ENCODE data around the gene EMP2. TPM values are rescaled to one million over a fixed set of nuclear protein-coding genes. Genes with fewer than 3 reads are reported as not detected.

Gene EMP2
- polyA plus RNA-seq, 4 donors = 2.2 to 46.9 (median 8.6) TPM

DNA sequence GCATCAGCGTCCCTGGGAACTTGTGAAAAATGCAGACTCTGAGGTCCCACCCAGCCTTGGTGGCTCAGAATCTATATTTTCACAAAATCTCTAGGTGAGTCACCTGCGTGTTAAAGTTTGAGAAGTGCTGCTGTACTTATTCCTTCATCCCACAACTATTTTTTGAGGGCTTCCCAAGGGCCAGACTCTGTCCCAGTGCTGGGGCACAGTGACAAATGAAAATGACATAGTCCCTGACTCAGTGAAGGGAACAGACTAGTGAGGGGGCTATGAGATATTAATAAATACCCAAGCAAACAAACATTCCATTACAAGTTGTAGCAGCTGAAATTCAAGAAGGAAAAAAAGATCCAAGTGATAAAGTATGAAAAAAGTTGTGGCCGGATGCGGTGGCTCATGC, 9.9 kb upstream of the EMP2 start:
- DNase-seq (no peak), FAIRE-seq (no peak)
- 80 to 86% (median 82%) methylated on average over 4 of the region's 4 CpGs for WGBS, 3 donors
- Histone ChIP-seq H3K27ac (ENCODE audit: low read depth in 1 of 3, low read length in 2 of 3) (no peak overlapping the region), H3K4me3 (ENCODE audit: low read depth in 1 of 3, low read length in 3 of 3) (no peak overlapping the region), H3K27me3 (ENCODE audit: control insufficient read depth in 3 of 3, insufficient read depth in 3 of 3, low read length in 3 of 3) (no peaks in the 10 kb centered on the region), H3K9me3 (ENCODE audit: control insufficient read depth in 2 of 2, insufficient read depth in 1 of 2, low read depth in 1 of 2, low read length in 1 of 2) (no peaks in the 10 kb centered on the region), H3K4me1 (ENCODE audit: control insufficient read depth in 3 of 3, insufficient read depth in 2 of 3, low read depth in 1 of 3, low read length in 2 of 3) (no peaks in the 10 kb centered on the region), H3K36me3 (ENCODE audit: control insufficient read depth in 3 of 3, insufficient read depth in 2 of 3, low read depth in 1 of 3, low read length in 3 of 3) (no peaks in the 10 kb centered on the region)

DNA sequence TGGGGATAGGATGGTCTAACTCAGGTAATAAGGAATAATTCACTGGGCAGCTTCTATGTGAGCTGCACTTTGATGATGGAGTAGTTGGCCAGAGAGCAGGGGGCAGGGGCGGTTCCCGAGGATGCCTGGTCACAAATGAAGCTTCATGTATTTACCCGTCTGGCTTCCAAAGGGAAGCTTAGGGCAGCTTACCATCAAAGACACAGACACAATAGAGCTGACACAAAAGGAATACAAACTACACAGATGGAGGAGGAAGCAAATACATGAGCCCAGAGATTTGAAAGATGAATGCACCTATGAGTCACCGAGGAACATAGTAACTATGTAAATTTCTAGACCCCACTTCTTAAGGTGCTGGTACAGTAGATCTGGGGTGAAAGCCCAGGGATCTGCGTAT, 8.7 kb upstream of the EMP2 start:
- H3K27me3 ChIP-seq (ENCODE audit: control insufficient read depth in 3 of 3, insufficient read depth in 3 of 3, low read length in 3 of 3) = no peaks in the 10 kb centered on the region
- FAIRE-seq (no peak), DNase-seq (no peak)
- H3K9me3 ChIP-seq (ENCODE audit: control insufficient read depth in 2 of 2, insufficient read depth in 1 of 2, low read depth in 1 of 2, low read length in 1 of 2) = no peaks in the 10 kb centered on the region
- H3K4me3 ChIP-seq (ENCODE audit: low read depth in 1 of 3, low read length in 3 of 3) = no peak overlapping the region
- no peaks in the 10 kb centered on the region for H3K36me3 ChIP-seq (ENCODE audit: control insufficient read depth in 3 of 3, insufficient read depth in 2 of 3, low read depth in 1 of 3, low read length in 3 of 3)
- 69 to 76% (median 72%) methylated on average over 5 of the region's 5 CpGs for WGBS, 3 donors
- H3K4me1 ChIP-seq (ENCODE audit: control insufficient read depth in 3 of 3, insufficient read depth in 2 of 3, low read depth in 1 of 3, low read length in 2 of 3) = no peaks in the 10 kb centered on the region
- H3K27ac ChIP-seq (ENCODE audit: low read depth in 1 of 3, low read length in 2 of 3) = no peak overlapping the region

DNA sequence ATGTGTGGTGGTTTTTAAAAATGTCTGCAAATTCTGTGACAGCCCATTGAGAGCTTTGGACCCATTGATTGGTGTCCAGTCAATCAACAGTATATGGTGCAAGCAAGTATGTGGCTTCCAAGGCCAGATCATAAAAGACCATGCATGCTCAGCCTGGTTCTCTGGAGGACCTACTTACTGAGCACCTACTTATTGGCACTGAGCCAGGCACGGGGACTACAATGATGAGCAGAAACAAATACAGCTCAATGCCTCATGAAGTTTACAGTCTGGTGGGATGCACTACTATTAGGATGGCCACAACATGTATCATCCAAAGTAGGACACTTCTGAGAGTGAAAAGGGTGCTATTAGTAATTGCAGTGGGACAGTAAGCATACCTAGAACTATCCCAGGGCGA, 7.2 kb upstream of the EMP2 start:
- DNase-seq = no peak
- Histone ChIP-seq H3K36me3 (ENCODE audit: control insufficient read depth in 3 of 3, insufficient read depth in 2 of 3, low read depth in 1 of 3, low read length in 3 of 3) (no peaks in the 10 kb centered on the region), H3K27ac (ENCODE audit: low read depth in 1 of 3, low read length in 2 of 3) (no peak overlapping the region), H3K4me3 (ENCODE audit: low read depth in 1 of 3, low read length in 3 of 3) (no peak overlapping the region), H3K4me1 (ENCODE audit: control insufficient read depth in 3 of 3, insufficient read depth in 2 of 3, low read depth in 1 of 3, low read length in 2 of 3) (no peaks in the 10 kb centered on the region), H3K27me3 (ENCODE audit: control insufficient read depth in 3 of 3, insufficient read depth in 3 of 3, low read length in 3 of 3) (no peaks in the 10 kb centered on the region), H3K9me3 (ENCODE audit: control insufficient read depth in 2 of 2, insufficient read depth in 1 of 2, low read depth in 1 of 2, low read length in 1 of 2) (no peaks in the 10 kb centered on the region)
- 56 to 70% (median 65%) methylated on average over 2 of the region's 2 CpGs for WGBS, 3 donors
- no peak for FAIRE-seq

DNA sequence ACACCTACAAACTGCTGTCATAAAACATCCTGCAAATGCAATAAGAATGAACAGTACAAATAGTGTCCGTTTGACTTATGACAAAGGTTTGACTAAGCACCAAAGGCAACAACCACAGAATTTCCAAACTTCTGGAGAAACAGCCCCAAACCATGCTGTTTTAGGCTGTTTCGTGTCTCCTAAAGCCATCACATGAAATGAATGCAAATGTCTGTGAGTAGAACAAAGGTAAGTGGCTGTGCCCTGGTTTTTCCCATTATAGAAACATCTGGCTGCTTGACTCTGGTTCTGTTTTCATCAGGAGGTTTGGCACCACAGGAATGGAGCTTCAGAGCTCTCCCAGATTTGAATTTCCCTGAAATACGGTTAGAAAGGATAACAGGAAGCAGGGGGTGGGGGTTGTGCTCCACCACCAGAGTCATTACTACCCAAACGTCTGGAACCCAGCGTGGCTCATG, 4.6 kb upstream of the EMP2 start:
- 67 to 72% (median 72%) methylated on average over 5 of the region's 5 CpGs for WGBS, 3 donors
- Histone ChIP-seq H3K27me3 (ENCODE audit: control insufficient read depth in 3 of 3, insufficient read depth in 3 of 3, low read length in 3 of 3) (no peaks in the 10 kb centered on the region), H3K4me3 (ENCODE audit: low read depth in 1 of 3, low read length in 3 of 3) (no peak overlapping the region), H3K4me1 (ENCODE audit: control insufficient read depth in 3 of 3, insufficient read depth in 2 of 3, low read depth in 1 of 3, low read length in 2 of 3) (peaks cover 0 to 2% (median 0%) of the 10 kb centered on the region in 3 donors), H3K9me3 (ENCODE audit: control insufficient read depth in 2 of 2, insufficient read depth in 1 of 2, low read depth in 1 of 2, low read length in 1 of 2) (no peaks in the 10 kb centered on the region), H3K27ac (ENCODE audit: low read depth in 1 of 3, low read length in 2 of 3) (no peak overlapping the region), H3K36me3 (ENCODE audit: control insufficient read depth in 3 of 3, insufficient read depth in 2 of 3, low read depth in 1 of 3, low read length in 3 of 3) (no peaks in the 10 kb centered on the region)
- FAIRE-seq = no peak
- DNase-seq = no peak

DNA sequence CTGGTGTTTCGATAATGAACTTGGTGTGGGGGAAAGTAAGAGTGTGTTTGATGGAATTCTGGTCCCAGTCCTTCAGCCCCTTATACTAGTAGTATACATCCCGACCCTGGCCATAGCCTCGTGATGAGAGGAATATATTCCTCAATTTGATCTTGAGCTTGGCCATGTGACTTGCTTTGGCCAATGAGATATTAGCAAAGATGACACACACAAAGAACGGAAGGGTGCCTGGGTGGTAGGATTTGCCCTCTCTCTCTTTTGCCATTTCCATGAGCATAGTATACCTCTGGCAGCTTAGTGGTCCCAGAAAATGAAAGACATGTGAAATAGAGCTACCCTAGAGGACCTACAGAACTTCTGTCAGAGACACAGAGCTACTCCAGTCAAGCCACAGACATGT, 2.9 kb upstream of the EMP2 start:
- DNase-seq = no peak
- no peaks in the 10 kb centered on the region for H3K27me3 ChIP-seq (ENCODE audit: control insufficient read depth in 3 of 3, insufficient read depth in 3 of 3, low read length in 3 of 3)
- no peaks in the 10 kb centered on the region for H3K9me3 ChIP-seq (ENCODE audit: control insufficient read depth in 2 of 2, insufficient read depth in 1 of 2, low read depth in 1 of 2, low read length in 1 of 2)
- H3K36me3 ChIP-seq (ENCODE audit: control insufficient read depth in 3 of 3, insufficient read depth in 2 of 3, low read depth in 1 of 3, low read length in 3 of 3) = peaks cover 0 to 2% (median 0%) of the 10 kb centered on the region in 3 donors
- H3K27ac ChIP-seq (ENCODE audit: low read depth in 1 of 3, low read length in 2 of 3) = no peak overlapping the region
- no peak overlapping the region for H3K4me3 ChIP-seq (ENCODE audit: low read depth in 1 of 3, low read length in 3 of 3)
- WGBS, 3 donors = 85 to 90% (median 87%) methylated on average over 4 of the region's 4 CpGs
- FAIRE-seq = no peak
- peaks cover 0 to 10% (median 2%) of the 10 kb centered on the region in 3 donors for H3K4me1 ChIP-seq (ENCODE audit: control insufficient read depth in 3 of 3, insufficient read depth in 2 of 3, low read depth in 1 of 3, low read length in 2 of 3)

DNA sequence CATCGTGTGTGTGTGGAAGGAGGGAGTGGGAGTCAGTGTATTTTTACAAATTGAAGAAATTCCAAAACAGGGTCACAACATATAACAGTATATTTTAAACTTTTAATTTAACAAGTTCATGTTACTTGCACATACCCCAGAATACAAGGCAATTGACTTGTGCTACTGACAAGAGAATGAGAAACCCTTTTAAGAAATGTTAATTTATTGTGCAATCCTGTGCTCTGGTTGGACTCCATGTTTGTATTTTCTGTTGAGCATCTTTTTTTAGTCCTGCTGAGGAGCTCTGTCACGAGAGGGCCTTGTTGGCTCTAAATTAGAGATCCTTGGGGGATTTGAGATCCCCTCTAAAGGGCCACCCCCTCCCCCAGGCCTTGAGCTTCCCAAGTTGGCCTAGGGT, 1.1 kb upstream of the EMP2 start:
- peaks cover 0 to 2% (median 0%) of the 10 kb centered on the region in 3 donors for H3K36me3 ChIP-seq (ENCODE audit: control insufficient read depth in 3 of 3, insufficient read depth in 2 of 3, low read depth in 1 of 3, low read length in 3 of 3)
- peak overlapping the region in 1 of 3 donors; percentile 6 for H3K27ac ChIP-seq (ENCODE audit: low read depth in 1 of 3, low read length in 2 of 3)
- no peak overlapping the region for H3K4me3 ChIP-seq (ENCODE audit: low read depth in 1 of 3, low read length in 3 of 3)
- H3K9me3 ChIP-seq (ENCODE audit: control insufficient read depth in 2 of 2, insufficient read depth in 1 of 2, low read depth in 1 of 2, low read length in 1 of 2) = no peaks in the 10 kb centered on the region
- DNase-seq (no peak), FAIRE-seq (no peak)
- peaks cover 0 to 13% (median 2%) of the 10 kb centered on the region in 3 donors for H3K4me1 ChIP-seq (ENCODE audit: control insufficient read depth in 3 of 3, insufficient read depth in 2 of 3, low read depth in 1 of 3, low read length in 2 of 3)
- H3K27me3 ChIP-seq (ENCODE audit: control insufficient read depth in 3 of 3, insufficient read depth in 3 of 3, low read length in 3 of 3) = no peaks in the 10 kb centered on the region
- 56 to 67% (median 63%) methylated on average over 2 of the region's 2 CpGs for WGBS, 3 donors

DNA sequence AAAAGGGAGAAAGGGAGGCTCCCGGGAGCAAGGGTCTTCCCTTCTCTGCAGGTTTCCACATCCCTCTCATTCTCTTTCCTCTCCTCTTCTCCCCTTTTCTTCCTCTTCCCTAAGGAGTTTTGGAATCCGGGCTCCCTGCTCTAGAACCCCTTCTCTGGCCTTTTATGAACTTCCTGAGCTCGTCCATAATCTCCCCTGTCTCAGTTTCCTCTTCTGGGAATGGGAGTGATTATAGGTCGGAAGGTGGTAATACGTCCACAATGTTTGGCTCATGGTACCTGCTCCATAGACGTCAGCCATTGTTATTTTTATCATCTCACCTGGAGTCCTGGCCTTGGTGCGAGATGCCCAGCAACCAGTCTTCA, 467 bp upstream of the EMP2 start:
- Histone ChIP-seq H3K36me3 (ENCODE audit: control insufficient read depth in 3 of 3, insufficient read depth in 2 of 3, low read depth in 1 of 3, low read length in 3 of 3) (peaks cover 0 to 2% (median 0%) of the 10 kb centered on the region in 3 donors), H3K9me3 (ENCODE audit: control insufficient read depth in 2 of 2, insufficient read depth in 1 of 2, low read depth in 1 of 2, low read length in 1 of 2) (no peaks in the 10 kb centered on the region), H3K27me3 (ENCODE audit: control insufficient read depth in 3 of 3, insufficient read depth in 3 of 3, low read length in 3 of 3) (no peaks in the 10 kb centered on the region), H3K4me3 (ENCODE audit: low read depth in 1 of 3, low read length in 3 of 3) (peak overlapping the region in 2 of 3 donors; percentile 61 to 72), H3K4me1 (ENCODE audit: control insufficient read depth in 3 of 3, insufficient read depth in 2 of 3, low read depth in 1 of 3, low read length in 2 of 3) (peaks cover 0 to 13% (median 4%) of the 10 kb centered on the region in 3 donors), H3K27ac (ENCODE audit: low read depth in 1 of 3, low read length in 2 of 3) (peak overlapping the region in 1 of 3 donors; percentile 92)
- no peak for FAIRE-seq
- no peak for DNase-seq
- 16 to 25% (median 20%) methylated on average over 6 to 7 of the region's 7 CpGs for WGBS, 3 donors

DNA sequence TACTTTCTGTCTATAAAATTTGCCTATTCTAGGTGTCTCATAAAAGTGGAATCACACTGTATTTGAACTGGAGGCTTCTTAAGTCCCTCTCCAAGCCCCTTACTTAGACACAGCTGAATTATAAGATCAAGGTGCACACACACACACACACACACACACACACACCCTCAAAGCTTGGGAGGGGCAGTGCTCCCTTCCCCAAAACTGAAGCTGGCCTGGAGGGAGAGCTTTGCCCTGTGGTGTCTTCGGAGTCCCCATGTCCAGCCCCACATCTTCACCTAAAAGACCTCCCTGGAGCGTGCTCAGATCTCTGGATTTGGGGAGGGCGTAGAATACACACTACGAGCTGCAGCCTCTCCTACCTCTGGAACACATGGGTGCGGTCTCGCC, 828 bp downstream of the EMP2 start:
- no peaks in the 10 kb centered on the region for H3K27me3 ChIP-seq (ENCODE audit: control insufficient read depth in 3 of 3, insufficient read depth in 3 of 3, low read length in 3 of 3)
- H3K9me3 ChIP-seq (ENCODE audit: control insufficient read depth in 2 of 2, insufficient read depth in 1 of 2, low read depth in 1 of 2, low read length in 1 of 2) = no peaks in the 10 kb centered on the region
- H3K4me3 ChIP-seq (ENCODE audit: low read depth in 1 of 3, low read length in 3 of 3) = peak overlapping the region; percentile 61 to 72 (median 68)
- no peak for DNase-seq
- WGBS, 3 donors = 5 to 26% (median 14%) methylated on average over 6 of the region's 6 CpGs
- H3K27ac ChIP-seq (ENCODE audit: low read depth in 1 of 3, low read length in 2 of 3) = peak overlapping the region in 1 of 3 donors; percentile 92
- H3K36me3 ChIP-seq (ENCODE audit: control insufficient read depth in 3 of 3, insufficient read depth in 2 of 3, low read depth in 1 of 3, low read length in 3 of 3) = peaks cover 0 to 2% (median 0%) of the 10 kb centered on the region in 3 donors
- H3K4me1 ChIP-seq (ENCODE audit: control insufficient read depth in 3 of 3, insufficient read depth in 2 of 3, low read depth in 1 of 3, low read length in 2 of 3) = peaks cover 0 to 13% (median 4%) of the 10 kb centered on the region in 3 donors
- no peak for FAIRE-seq

All from small intestine (tissue), 7 donors.